GM12878 (cell line): Measurements from ENCODE around the gene WNT3A. TPM values are rescaled to one million over a fixed set of nuclear protein-coding genes. Genes with fewer than 3 reads are reported as not detected.
A peak's percentile ranks its signal among the peaks of the same experiment; 100 is the strongest.

Source experiments
- ATF7 ChIP-seq: fragments of 450-650 bp; IDR thresholded peaks from 2 replicates; pipeline ENCODE4 v1.6.1; 2016; ENCODE audit warnings: low read depth, mild to moderate bottlenecking
- BRCA1 ChIP-seq: IDR thresholded peaks from 2 replicates; pipeline ENCODE4 v1.6.1; 2011; ENCODE audit warnings: low read depth, low read length, improper control_type of control experiment
- CBFB ChIP-seq: IDR thresholded peaks from 2 replicates; pipeline ENCODE4 v1.6.1; 2016; ENCODE audit warnings: antibody characterized with exemption, low read depth
- CHD4 ChIP-seq: fragments of 200-600 bp; sonication (generic); IDR thresholded peaks from 2 replicates; pipeline ENCODE4 v1.6.1; 2016; ENCODE audit warnings: mild to moderate bottlenecking
- CREB1 ChIP-seq: IDR thresholded peaks from 2 replicates; pipeline ENCODE4 v1.6.1; 2012; ENCODE audit warnings: low read depth, mild to moderate bottlenecking, inconsistent platforms
- CTCF ChIP-seq, 3 experiments: IDR thresholded peaks in 2 of 3; conservative IDR thresholded peaks in 1 of 3; 2 replicates each; pipeline ENCODE4 v1.5.1; 2011; ENCODE audit warnings: low read depth in 3 of 3, low read length in 3 of 3, mild to moderate bottlenecking in 3 of 3, control low read depth in 2 of 3, moderate library complexity in 2 of 3, inconsistent platforms in 1 of 3, mixed read lengths in 1 of 3; ENCODE audit not compliant: control insufficient read depth in 2 of 3, insufficient read depth in 1 of 3; ENCODE audit errors: extremely low read depth in 1 of 3
- HDAC6 ChIP-seq: fragments of 200-600 bp; sonication (generic); IDR thresholded peaks from one replicate; pipeline ENCODE4 v1.8.0; 2017; ENCODE audit warnings: antibody characterized with exemption; ENCODE audit not compliant: unreplicated experiment
- KAT2A ChIP-seq: conservative IDR thresholded peaks from 2 replicates; pipeline ENCODE4 v1.6.1; 2011; ENCODE audit warnings: low read depth, low read length; ENCODE audit not compliant: control insufficient read depth
- KLF5 ChIP-seq: fragments of 450-650 bp; IDR thresholded peaks from 2 replicates; pipeline ENCODE4 v1.6.1; 2014; ENCODE audit warnings: mild to moderate bottlenecking; ENCODE audit not compliant: partially characterized antibody
- MYC ChIP-seq: IDR thresholded peaks from 2 replicates; pipeline ENCODE4 v1.6.1; 2011; ENCODE audit warnings: mild to moderate bottlenecking, low read length, moderate library complexity, inconsistent platforms; ENCODE audit not compliant: insufficient read depth, insufficient replicate concordance, insufficient read length, severe bottlenecking
- NFXL1 ChIP-seq: fragments of 450-650 bp; IDR thresholded peaks from 2 replicates; pipeline ENCODE4 v1.6.1; 2017; ENCODE audit warnings: antibody characterized with exemption, mild to moderate bottlenecking, borderline replicate concordance
- NKRF ChIP-seq: fragments of 450-650 bp; conservative IDR thresholded peaks from 2 replicates; pipeline ENCODE4 v1.6.1; 2017; ENCODE audit warnings: mild to moderate bottlenecking, moderate library complexity
- NRF1 ChIP-seq: conservative IDR thresholded peaks from 2 replicates; pipeline ENCODE4 v1.6.1; 2011; ENCODE audit warnings: mild to moderate bottlenecking, low read depth, low read length, improper control_type of control experiment
- POLR2AphosphoS5 ChIP-seq: IDR thresholded peaks from 2 replicates; pipeline ENCODE4 v1.6.1; 2011; ENCODE audit warnings: mild to moderate bottlenecking, low read length, inconsistent platforms
- RAD51 ChIP-seq: fragments of 450-650 bp; IDR thresholded peaks from 2 replicates; pipeline ENCODE4 v1.6.1; 2016; ENCODE audit warnings: moderate library complexity, mild to moderate bottlenecking, inconsistent platforms
- RB1 ChIP-seq: fragments of 450-650 bp; formaldehyde crosslinking; IDR thresholded peaks from 2 replicates; pipeline ENCODE4 v1.6.1; 2017; ENCODE audit warnings: mild to moderate bottlenecking, borderline replicate concordance
- RUNX3 ChIP-seq: IDR thresholded peaks from 2 replicates; pipeline ENCODE4 v1.6.1; 2012; ENCODE audit warnings: low read length, inconsistent platforms
- SIN3A ChIP-seq: IDR thresholded peaks from 2 replicates; pipeline ENCODE4 v1.6.1; 2012; ENCODE audit warnings: low read depth, low read length, improper control_type of control experiment
- TAF1 ChIP-seq: IDR thresholded peaks from 2 replicates; pipeline ENCODE4 v1.6.1; 2011; ENCODE audit warnings: mild to moderate bottlenecking, low read depth, low read length, borderline replicate concordance
- TBL1XR1 ChIP-seq: IDR thresholded peaks from 2 replicates; pipeline ENCODE4 v1.6.1; 2012; ENCODE audit warnings: low read depth, low read length, improper control_type of control experiment
- polyA plus RNA-seq, 11 experiments: library from polyadenylated mRNA; depleted of rRNA in 4 of 11; unstranded in 6 of 11; stranded (reverse) in 5 of 11; fragments of >200 nt; fragmentation: Nextera tagmentation in 4 of 11; fragmentation: Illumina TruSeq in 1 of 11; extraction: Ambion mirVana in 4 of 11; extraction: Trizol in 1 of 11; gene quantifications; 1 replicate in 1 of 11; 2 replicates in 10 of 11; pipeline versions ENCODE4 v1.2.1 to v1.2.3, GENCODE V29; 2011 to 2016; ENCODE audit warnings: inconsistent platforms in 2 of 11, missing spikeins in 2 of 11, low read depth in 1 of 11
- total RNA-seq, 4 experiments: library from RNA; depleted of rRNA in 3 of 4; stranded (reverse); fragments of >200 nt in 3 of 4; fragmentation: Illumina TruSeq in 1 of 4; extraction: Trizol in 1 of 4; gene quantifications; 2 replicates each; pipeline versions ENCODE4 v1.2.1 to v1.2.3, GENCODE V29; 2013 to 2021
- TF ChIP-seq, protein P1 (sequence below): IDR thresholded peaks from 2 replicates; pipeline ENCODE4 v1.6.1; 2011; ENCODE audit warnings: low read depth, mild to moderate bottlenecking, low read length, moderate library complexity, borderline replicate concordance; ENCODE audit errors: extremely low read depth
- TF ChIP-seq, protein P2 (sequence below): fragments of 450-650 bp; formaldehyde crosslinking; IDR thresholded peaks from 2 replicates; pipeline ENCODE4 v1.4.0; 2020; ENCODE audit warnings: mild to moderate bottlenecking, moderate library complexity

The WNT3A gene
- total and polyA plus RNA-seq, 10 of the 15 experiments (the other 5 are each of a cell fraction or from before 2014, with no cell fraction given): 0.16 TPM; not detected in 9

DNA sequence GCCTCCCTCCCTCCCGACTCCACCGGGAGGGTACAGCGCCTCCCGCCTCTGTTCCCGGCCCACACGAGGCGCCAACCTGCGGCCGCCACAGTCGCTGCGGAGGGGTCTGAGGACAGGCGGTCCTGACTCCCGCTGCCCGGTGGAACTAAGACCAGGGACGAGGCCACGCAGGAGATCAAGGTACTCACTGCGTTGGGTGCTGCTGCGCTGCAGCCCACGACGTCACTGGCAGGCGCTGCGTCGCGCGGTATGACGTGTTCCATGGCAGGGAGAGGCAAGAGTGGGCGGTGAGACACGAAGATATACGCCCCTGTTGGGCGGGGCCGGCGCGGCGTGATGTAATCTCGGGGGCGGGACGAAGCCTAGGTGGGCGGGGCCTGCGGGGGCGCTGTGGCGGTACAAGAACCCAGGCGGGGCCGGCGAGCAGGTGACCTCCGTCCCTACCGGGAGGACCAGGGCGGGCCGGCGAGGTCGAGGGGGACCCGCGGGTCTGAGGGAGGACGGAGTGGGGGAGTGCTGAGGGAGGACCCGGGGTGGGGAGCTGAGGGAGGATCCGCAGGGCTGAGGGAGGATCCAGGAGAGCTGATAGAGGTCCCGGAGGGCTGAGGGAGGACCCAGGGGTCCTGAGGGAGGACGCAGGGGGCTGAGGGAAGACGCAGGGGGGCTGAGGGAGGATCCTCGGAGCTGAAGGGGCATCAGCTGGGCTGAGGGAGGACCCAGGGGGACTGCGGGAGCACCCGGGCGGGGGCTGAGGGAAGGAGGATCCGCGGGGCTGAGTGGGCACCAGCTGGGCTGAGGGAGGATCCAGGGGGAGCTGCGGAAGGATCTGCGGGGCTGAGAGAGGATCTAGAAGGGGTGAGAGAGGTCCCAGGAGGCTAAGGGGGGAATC is 102.5 kb downstream of the WNT3A start, which contains the start of gene MRPL55 (continued):
- peak; percentile 78; the same call in 1 of the 2 replicates for TF ChIP-seq TAF1
- TF ChIP-seq TBL1XR1: no peak
- TF ChIP-seq, protein P1, sequence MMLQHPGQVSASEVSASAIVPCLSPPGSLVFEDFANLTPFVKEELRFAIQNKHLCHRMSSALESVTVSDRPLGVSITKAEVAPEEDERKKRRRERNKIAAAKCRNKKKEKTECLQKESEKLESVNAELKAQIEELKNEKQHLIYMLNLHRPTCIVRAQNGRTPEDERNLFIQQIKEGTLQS: peak; percentile 92
- peak; percentile 44 for TF ChIP-seq HDAC6
- peak; percentile 61; the same call in 1 of the 2 replicates for TF ChIP-seq RB1
- TF ChIP-seq RAD51: no peak
- peak; percentile 93 for TF ChIP-seq POLR2AphosphoS5
- TF ChIP-seq KAT2A: no peak
- TF ChIP-seq MYC: peak; percentile 41
- no peak for TF ChIP-seq CHD4
- peak; percentile 90 for TF ChIP-seq ATF7
- peak; percentile 78; the same call in 1 of the 2 replicates for TF ChIP-seq NKRF
- TF ChIP-seq, protein P2, sequence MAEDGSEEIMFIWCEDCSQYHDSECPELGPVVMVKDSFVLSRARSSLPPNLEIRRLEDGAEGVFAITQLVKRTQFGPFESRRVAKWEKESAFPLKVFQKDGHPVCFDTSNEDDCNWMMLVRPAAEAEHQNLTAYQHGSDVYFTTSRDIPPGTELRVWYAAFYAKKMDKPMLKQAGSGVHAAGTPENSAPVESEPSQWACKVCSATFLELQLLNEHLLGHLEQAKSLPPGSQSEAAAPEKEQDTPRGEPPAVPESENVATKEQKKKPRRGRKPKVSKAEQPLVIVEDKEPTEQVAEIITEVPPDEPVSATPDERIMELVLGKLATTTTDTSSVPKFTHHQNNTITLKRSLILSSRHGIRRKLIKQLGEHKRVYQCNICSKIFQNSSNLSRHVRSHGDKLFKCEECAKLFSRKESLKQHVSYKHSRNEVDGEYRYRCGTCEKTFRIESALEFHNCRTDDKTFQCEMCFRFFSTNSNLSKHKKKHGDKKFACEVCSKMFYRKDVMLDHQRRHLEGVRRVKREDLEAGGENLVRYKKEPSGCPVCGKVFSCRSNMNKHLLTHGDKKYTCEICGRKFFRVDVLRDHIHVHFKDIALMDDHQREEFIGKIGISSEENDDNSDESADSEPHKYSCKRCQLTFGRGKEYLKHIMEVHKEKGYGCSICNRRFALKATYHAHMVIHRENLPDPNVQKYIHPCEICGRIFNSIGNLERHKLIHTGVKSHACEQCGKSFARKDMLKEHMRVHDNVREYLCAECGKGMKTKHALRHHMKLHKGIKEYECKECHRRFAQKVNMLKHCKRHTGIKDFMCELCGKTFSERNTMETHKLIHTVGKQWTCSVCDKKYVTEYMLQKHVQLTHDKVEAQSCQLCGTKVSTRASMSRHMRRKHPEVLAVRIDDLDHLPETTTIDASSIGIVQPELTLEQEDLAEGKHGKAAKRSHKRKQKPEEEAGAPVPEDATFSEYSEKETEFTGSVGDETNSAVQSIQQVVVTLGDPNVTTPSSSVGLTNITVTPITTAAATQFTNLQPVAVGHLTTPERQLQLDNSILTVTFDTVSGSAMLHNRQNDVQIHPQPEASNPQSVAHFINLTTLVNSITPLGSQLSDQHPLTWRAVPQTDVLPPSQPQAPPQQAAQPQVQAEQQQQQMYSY (CRISPR knock-in tag): no peak
- no peak for TF ChIP-seq CBFB
- TF ChIP-seq BRCA1: no peak
- peak; percentile 57 for TF ChIP-seq KLF5
- TF ChIP-seq CTCF (IDR thresholded peaks at IDR 0.05 in 2 of 3, conservative IDR thresholded peaks at IDR 0.05 in 1 of 3; ENCODE audit: control insufficient read depth in 2 of 3, extremely low read depth in 1 of 3, insufficient read depth in 1 of 3, low read depth in 3 of 3, low read length in 3 of 3): 0 out of 6 replicates have a peak, but pooled peaks of 1 of the 3 experiments have one; percentile 8
- TF ChIP-seq RUNX3: no peak
- TF ChIP-seq CREB1: peak; percentile 100
- peak; percentile 84; the same call in 1 of the 2 replicates for TF ChIP-seq SIN3A
- no peak for TF ChIP-seq NRF1
- peak; percentile 99 for TF ChIP-seq NFXL1
